Kidney epithelial cell (primary cell): Measurements from ENCODE around the gene CERS1. TPM values are rescaled to one million over a fixed set of nuclear protein-coding genes. Genes with fewer than 3 reads are reported as not detected.

Experiments
- DNase-seq: peaks from one replicate; pipeline ENCODE4 v3.0.0-alpha.2; 2010; ENCODE audit warnings: low read depth
- H3K27me3 ChIP-seq: 2 replicates; pipeline ENCODE4 v1.6.0; 2011; ENCODE audit warnings: low read length; ENCODE audit not compliant: control insufficient read depth, insufficient read depth
- H3K36me3 ChIP-seq: 2 replicates; pipeline ENCODE4 v1.5.1; 2011; ENCODE audit warnings: low read length; ENCODE audit not compliant: control insufficient read depth, insufficient read depth
- H3K4me3 ChIP-seq: 2 replicates; pipeline ENCODE4 v1.5.1; 2011; ENCODE audit warnings: low read depth, mild to moderate bottlenecking, control low read depth, low read length
- CTCF ChIP-seq: IDR thresholded peaks from 2 replicates; pipeline ENCODE4 v1.5.1; 2011; ENCODE audit warnings: mild to moderate bottlenecking, moderate library complexity, low read length, control low read depth, inconsistent platforms; ENCODE audit not compliant: insufficient read depth, poor library complexity, severe bottlenecking
- total RNA-seq: library from RNA; depleted of rRNA; stranded (reverse); fragments of >200 nt; gene quantifications from 2 replicates; pipeline ENCODE4 v1.2.3, GENCODE V29; 2015

CERS1 gene
- total RNA-seq, 1 donor from 2014 or later = 2.9 TPM

- DNase-seq = no peak
- no peaks in the 10 kb centered on the region for H3K27me3 ChIP-seq
- TF ChIP-seq CTCF = no peak
- H3K36me3 ChIP-seq = no peaks in the 10 kb centered on the region
- H3K4me3 ChIP-seq = no peak overlapping the region
Observed at GRCh38 chr19:18913466-18913865, 17.5 kb upstream of the CERS1 start.

- no peaks in the 10 kb centered on the region for H3K27me3 ChIP-seq
- no peak for TF ChIP-seq CTCF
- no peaks in the 10 kb centered on the region for H3K36me3 ChIP-seq
- no peak for DNase-seq
- H3K4me3 ChIP-seq = no peak overlapping the region
Observed at GRCh38 chr19:18912933-18913332, 17.0 kb upstream of the CERS1 start.

- no peaks in the 10 kb centered on the region for H3K27me3 ChIP-seq
- DNase-seq = no peak
- no peak overlapping the region for H3K4me3 ChIP-seq
- no peak for TF ChIP-seq CTCF
- H3K36me3 ChIP-seq = no peaks in the 10 kb centered on the region
Observed at GRCh38 chr19:18910801-18911436, 15.0 kb upstream of the CERS1 start.

- H3K36me3 ChIP-seq = peaks cover 2% of the 10 kb centered on the region
- H3K27me3 ChIP-seq = no peaks in the 10 kb centered on the region
- TF ChIP-seq CTCF = no peak
- DNase-seq = no peak
- no peak overlapping the region for H3K4me3 ChIP-seq
Observed at GRCh38 chr19:18910010-18910409, 14.1 kb upstream of the CERS1 start.

GRCh38 chr19:18908917-18909619 is 13.1 kb upstream of the CERS1 start:
- Histone ChIP-seq H3K4me3 (no peak overlapping the region), H3K27me3 (no peaks in the 10 kb centered on the region), H3K36me3 (peaks cover 2% of the 10 kb centered on the region)
- TF ChIP-seq CTCF = no peak
- no peak for DNase-seq
